ENCODE measurements around the gene RIPPLY1. TPM values are rescaled to one million over a fixed set of nuclear protein-coding genes. Genes with fewer than 3 reads are reported as not detected.

Gene RIPPLY1
- total and polyA plus RNA-seq, 8 donors: 0.23 TPM; not detected in 7

- Histone ChIP-seq H3K9me3 (no peaks in the 10 kb centered on the region), H3K4me1 (peaks cover 0 to 21% (median under 1%) of the 10 kb centered on the region in 3 donors), H3K27ac (peak overlapping the region in 1 of 4 donors; percentile 57), H3K36me3 (no peaks in the 10 kb centered on the region), H3K4me3 (no peak overlapping the region), H3K27me3 (no peaks in the 10 kb centered on the region)
- intact Hi-C loops (cut with DNase I): no loop called here
- DNase-seq (no peak), FAIRE-seq (no peak), ATAC-seq (peak in 2 of 4 donors; percentile 6 to 22)
- WGBS, 2 donors: 73 to 82% methylated on average over 4 of the region's 4 CpGs
- TF ChIP-seq CTCF (IDR thresholded peaks at IDR 0.05): no peak
These were observed 29.4 kb upstream of the RIPPLY1 start for GRCh38 chrX:106932492-106932923.

- Histone ChIP-seq H3K27me3 (no peaks in the 10 kb centered on the region), H3K27ac (peak overlapping the region in 1 of 4 donors; percentile 57), H3K4me3 (no peak overlapping the region), H3K36me3 (no peaks in the 10 kb centered on the region), H3K4me1 (peaks cover 0 to 26% (median 6%) of the 10 kb centered on the region in 3 donors), H3K9me3 (no peaks in the 10 kb centered on the region)
- DNase-seq (no peak), FAIRE-seq (no peak), ATAC-seq (no peak)
- intact Hi-C loops (cut with DNase I): no loop called here
- 92 to 95% methylated on average over 3 of the region's 3 CpGs for WGBS, 2 donors
- no peak for TF ChIP-seq CTCF (IDR thresholded peaks at IDR 0.05)
These were observed 28.8 kb upstream of the RIPPLY1 start for GRCh38 chrX:106931831-106932491.

GRCh38 chrX:106928227-106928626 is 25.1 kb upstream of the RIPPLY1 start:
- no peak for DNase-seq
- FAIRE-seq: no peak
- ATAC-seq: peak in 3 of 4 donors; percentile 16 to 38 (median 17)
- no peak for TF ChIP-seq CTCF (IDR thresholded peaks at IDR 0.05)
- Histone ChIP-seq H3K9me3 (no peaks in the 10 kb centered on the region), H3K4me3 (peak overlapping the region in 1 of 4 donors; percentile 11), H3K4me1 (peaks cover 0 to 21% (median 7%) of the 10 kb centered on the region in 3 donors), H3K27me3 (no peaks in the 10 kb centered on the region), H3K27ac (peak overlapping the region in 3 of 4 donors; percentile 31 to 60 (median 50)), H3K36me3 (no peaks in the 10 kb centered on the region)
- intact Hi-C loops (cut with DNase I): no loop called here
- WGBS, 2 donors: 75 to 87% methylated on average over 4 of the region's 4 CpGs

- H3K4me3 ChIP-seq: no peak overlapping the region
- 18 to 19% methylated on average over 5 of the region's 5 CpGs for WGBS, 2 donors
- no peak for TF ChIP-seq CTCF (IDR thresholded peaks at IDR 0.05)
- DNase-seq (peak; percentile 72 to 90 (median 85)), FAIRE-seq (no peak), ATAC-seq (peak; percentile 94 to 96 (median 94))
- no peaks in the 10 kb centered on the region for H3K27me3 ChIP-seq
- intact Hi-C loops (cut with DNase I): no loop called here
- H3K4me1 ChIP-seq: peaks cover 0 to 16% (median 7%) of the 10 kb centered on the region in 3 donors
- peak overlapping the region; percentile 24 to 69 (median 56) for H3K27ac ChIP-seq
- H3K9me3 ChIP-seq: no peaks in the 10 kb centered on the region
- H3K36me3 ChIP-seq: no peaks in the 10 kb centered on the region
These were observed 24.6 kb upstream of the RIPPLY1 start for GRCh38 chrX:106927700-106928099.

- no peak for TF ChIP-seq CTCF (IDR thresholded peaks at IDR 0.05)
- H3K27ac ChIP-seq: peak overlapping the region; percentile 24 to 69 (median 56)
- DNase-seq: no peak
- H3K36me3 ChIP-seq: no peaks in the 10 kb centered on the region
- intact Hi-C loops (cut with DNase I): no loop called here
- 75 to 79% methylated on average over 3 of the region's 3 CpGs for WGBS, 2 donors
- no peak overlapping the region for H3K4me3 ChIP-seq
- peaks cover 0 to 14% (median 7%) of the 10 kb centered on the region in 3 donors for H3K4me1 ChIP-seq
- H3K27me3 ChIP-seq: no peaks in the 10 kb centered on the region
- no peaks in the 10 kb centered on the region for H3K9me3 ChIP-seq
- ATAC-seq: peak in 1 of 4 donors; percentile 5
- FAIRE-seq: no peak
These were observed 23.9 kb upstream of the RIPPLY1 start for GRCh38 chrX:106927023-106927422.
